ENCODE results near the gene LSM8.

The LSM8 gene

GRCh38 chr7:118149394-118149793, 34.6 kb upstream of the LSM8 start (continued):
- TF ChIP-seq ZNF70 (CRISPR knock-in tag; IDR thresholded peaks at IDR 0.05), result no peak
- no peak for TF ChIP-seq ZFP3 (CRISPR knock-in tag; IDR thresholded peaks at IDR 0.05)
- no peak for TF ChIP-seq PATZ1 (CRISPR knock-in tag; IDR thresholded peaks at IDR 0.05; ENCODE audit: borderline replicate concordance)
- TF ChIP-seq TOX (CRISPR knock-in tag; IDR thresholded peaks at IDR 0.05; ENCODE audit: borderline replicate concordance), result no peak

- no peak for ATAC-seq
These were observed 32.3 kb upstream of the LSM8 start for GRCh38 chr7:118151671-118152070.

GRCh38 chr7:118152149-118152548, 31.8 kb upstream of the LSM8 start:
- ATAC-seq, result no peak; the same call in 2 of the 3 replicates
- TF ChIP-seq GLIS3 (CRISPR knock-in tag; IDR thresholded peaks at IDR 0.05), result no peak
- TF ChIP-seq CSRNP3 (CRISPR knock-in tag; IDR thresholded peaks at IDR 0.05), result no peak
- no peak for TF ChIP-seq CREB5 (CRISPR knock-in tag; IDR thresholded peaks at IDR 0.05; ENCODE audit: low read depth)
- TF ChIP-seq ZC3H10 (CRISPR knock-in tag; IDR thresholded peaks at IDR 0.05), result no peak
- no peak for TF ChIP-seq PATZ1 (CRISPR knock-in tag; IDR thresholded peaks at IDR 0.05; ENCODE audit: borderline replicate concordance)
- no peak for TF ChIP-seq SNAI2 (CRISPR knock-in tag; IDR thresholded peaks at IDR 0.05)
- TF ChIP-seq BACH2 (CRISPR knock-in tag; IDR thresholded peaks at IDR 0.05; ENCODE audit: borderline replicate concordance), result no peak
- TF ChIP-seq TCF4 (CRISPR knock-in tag; IDR thresholded peaks at IDR 0.05; ENCODE audit: borderline replicate concordance), result no peak
- no peak for TF ChIP-seq POU6F1 (CRISPR knock-in tag; IDR thresholded peaks at IDR 0.05; ENCODE audit: borderline replicate concordance, low read depth)
- no peak for TF ChIP-seq ZNF565 (CRISPR knock-in tag; conservative IDR thresholded peaks at IDR 0.05; ENCODE audit: low read depth)
- TF ChIP-seq ESRRG (CRISPR knock-in tag; IDR thresholded peaks at IDR 0.05), result no peak

More at GRCh38 chr7:118151671-118152070, 32.3 kb upstream of the LSM8 start:
- TF ChIP-seq CREB5 (CRISPR knock-in tag; IDR thresholded peaks at IDR 0.05; ENCODE audit: low read depth) (no peak), ISL1 (CRISPR knock-in tag; IDR thresholded peaks at IDR 0.05) (no peak), ARNTL (CRISPR knock-in tag; IDR thresholded peaks at IDR 0.05; ENCODE audit: borderline replicate concordance, low read depth) (no peak)

GRCh38 chr7:118152654-118153053, 31.3 kb upstream of the LSM8 start:
- ATAC-seq, result no peak
- TF ChIP-seq PPARA (CRISPR knock-in tag; IDR thresholded peaks at IDR 0.05; ENCODE audit: borderline replicate concordance) (no peak), TCF4 (CRISPR knock-in tag; IDR thresholded peaks at IDR 0.05; ENCODE audit: borderline replicate concordance) (no peak), OSR1 (CRISPR knock-in tag; IDR thresholded peaks at IDR 0.05) (no peak), TSHZ2 (CRISPR knock-in tag; IDR thresholded peaks at IDR 0.05) (no peak), ESRRG (CRISPR knock-in tag; IDR thresholded peaks at IDR 0.05) (no peak), ZFP3 (CRISPR knock-in tag; IDR thresholded peaks at IDR 0.05) (no peak), ZNF8 (CRISPR knock-in tag; IDR thresholded peaks at IDR 0.05) (no peak), CSRNP3 (CRISPR knock-in tag; IDR thresholded peaks at IDR 0.05) (no peak)
